HepG2 (cell line): ENCODE results near the gene FABP2. TPM values are rescaled to one million over a fixed set of nuclear protein-coding genes. Genes with fewer than 3 reads are reported as not detected.

Source experiments
- BORCS8-MEF2B ChIP-seq: sonication (generic); formaldehyde crosslinking; IDR thresholded peaks from 2 replicates; pipeline ENCODE4 v1.8.0; 2022; ENCODE audit warnings: mild to moderate bottlenecking, missing genetic modification reagents
- CENPBD1 ChIP-seq: sonication (generic); formaldehyde crosslinking; IDR thresholded peaks from 2 replicates; pipeline ENCODE4 v1.8.0; 2022; ENCODE audit warnings: missing genetic modification reagents, low read depth, mild to moderate bottlenecking, borderline replicate concordance
- CENPT ChIP-seq: sonication (generic); formaldehyde crosslinking; IDR thresholded peaks from 2 replicates; pipeline ENCODE4 v1.8.0; 2022; ENCODE audit warnings: low read depth, mild to moderate bottlenecking, moderate library complexity, missing genetic modification reagents
- GFI1 ChIP-seq: sonication (generic); formaldehyde crosslinking; IDR thresholded peaks from 2 replicates; pipeline ENCODE4 v1.5.0; 2020; ENCODE audit warnings: missing genetic modification reagents, mild to moderate bottlenecking, borderline replicate concordance
- HNF4G ChIP-seq, 2 experiments: sonication (generic) in 1 of 2; formaldehyde crosslinking in 1 of 2; IDR thresholded peaks; 2 replicates each; pipeline versions ENCODE4 v1.4.0 to v1.6.1; 2011 to 2020; ENCODE audit warnings: borderline replicate concordance in 2 of 2, low read depth in 2 of 2, mild to moderate bottlenecking in 2 of 2, low read length in 1 of 2, missing genetic modification reagents in 1 of 2, moderate library complexity in 1 of 2
- HNRNPLL ChIP-seq: fragments of 200-400 bp; formaldehyde crosslinking; IDR thresholded peaks from 2 replicates; pipeline ENCODE4 v1.6.1; 2017; ENCODE audit warnings: mild to moderate bottlenecking, low read depth, low read length; ENCODE audit not compliant: poor library complexity, severe bottlenecking
- MAF1 ChIP-seq: sonication (generic); formaldehyde crosslinking; IDR thresholded peaks from 2 replicates; pipeline ENCODE4 v1.5.0; 2020; ENCODE audit warnings: missing genetic modification reagents, borderline replicate concordance
- MEIS1 ChIP-seq: sonication (generic); formaldehyde crosslinking; IDR thresholded peaks from 2 replicates; pipeline ENCODE4 v1.9.0; 2021; ENCODE audit warnings: mild to moderate bottlenecking, missing genetic modification reagents, moderate library complexity, borderline replicate concordance
- MEIS2 ChIP-seq: sonication (generic); formaldehyde crosslinking; IDR thresholded peaks from 2 replicates; pipeline ENCODE4 v1.9.0; 2021; ENCODE audit warnings: mild to moderate bottlenecking, missing genetic modification reagents
- NR2F6 ChIP-seq, 2 experiments: IDR thresholded peaks; 2 replicates each; pipeline ENCODE4 v1.6.1; 2016; ENCODE audit warnings: antibody characterized with exemption in 1 of 2, mild to moderate bottlenecking in 1 of 2
- SMARCC2 ChIP-seq: fragments of 450-650 bp; IDR thresholded peaks from 2 replicates; pipeline ENCODE4 v1.6.1; 2017; ENCODE audit warnings: antibody characterized with exemption, mild to moderate bottlenecking
- SMARCE1 ChIP-seq: fragments of 450-650 bp; IDR thresholded peaks from 2 replicates; pipeline ENCODE4 v1.6.1; 2017; ENCODE audit warnings: borderline replicate concordance
- SOX13 ChIP-seq, 3 experiments: fragments of 450-650 bp in 1 of 3; sonication (generic) in 1 of 3; formaldehyde crosslinking in 1 of 3; IDR thresholded peaks in 2 of 3; conservative IDR thresholded peaks in 1 of 3; 2 replicates each; pipeline versions ENCODE4 v1.5.0 to v1.6.1; 2016 to 2020; ENCODE audit warnings: antibody characterized with exemption in 1 of 3, mild to moderate bottlenecking in 1 of 3, missing compliant biosample characterization in 1 of 3, missing genetic modification reagents in 1 of 3, moderate library complexity in 1 of 3
- SRY ChIP-seq: sonication (generic); formaldehyde crosslinking; IDR thresholded peaks from 2 replicates; pipeline ENCODE4 v1.8.0; 2022; ENCODE audit warnings: mild to moderate bottlenecking, missing genetic modification reagents
- TCF7 ChIP-seq: sonication (generic); IDR thresholded peaks from 2 replicates; pipeline ENCODE4 v1.6.1; 2016; ENCODE audit warnings: antibody characterized with exemption, low read depth
- THAP11 ChIP-seq: IDR thresholded peaks from 2 replicates; pipeline ENCODE4 v1.6.1; 2016; ENCODE audit warnings: missing biosample characterization, missing genetic modification reagents
- TSC22D2 ChIP-seq: sonication (generic); formaldehyde crosslinking; IDR thresholded peaks from 2 replicates; pipeline ENCODE4 v1.5.1; 2020; ENCODE audit warnings: missing genetic modification reagents, mild to moderate bottlenecking, borderline replicate concordance
- ZNF142 ChIP-seq: sonication (generic); formaldehyde crosslinking; IDR thresholded peaks from 2 replicates; pipeline ENCODE4 v1.4.0; 2020; ENCODE audit warnings: missing genetic modification reagents
- ZNF354B ChIP-seq: sonication (generic); formaldehyde crosslinking; IDR thresholded peaks from 2 replicates; pipeline ENCODE4 v1.8.0; 2022; ENCODE audit warnings: mild to moderate bottlenecking, missing genetic modification reagents
- ZNF598 ChIP-seq: sonication (generic); formaldehyde crosslinking; IDR thresholded peaks from 2 replicates; pipeline ENCODE4 v1.5.1; 2020; ENCODE audit warnings: mild to moderate bottlenecking, missing genetic modification reagents, borderline replicate concordance
- ZNF841 ChIP-seq: sonication (generic); formaldehyde crosslinking; IDR thresholded peaks from 2 replicates; pipeline ENCODE4 v1.8.1; 2023; ENCODE audit warnings: missing genetic modification reagents, borderline replicate concordance
- polyA plus RNA-seq, 8 experiments: library from polyadenylated mRNA; depleted of rRNA in 3 of 8; stranded (reverse) in 7 of 8; unstranded in 1 of 8; fragments of >200 nt; fragmentation: Illumina TruSeq in 4 of 8; extraction: Trizol in 4 of 8; gene quantifications; 2 replicates each; pipeline versions ENCODE4 v1.2.1 to v1.2.3, GENCODE V29; 2011 to 2016; ENCODE audit warnings: low read depth in 4 of 8, missing spikeins in 1 of 8, mixed read lengths in 1 of 8; ENCODE audit not compliant: insufficient read depth in 1 of 8
- total RNA-seq, 5 experiments: library from RNA; depleted of rRNA; stranded (reverse); fragments of >200 nt; fragmentation: Illumina TruSeq; extraction: Trizol; gene quantifications; 2 replicates each; pipeline ENCODE4 v1.2.3, GENCODE V29; 2016; ENCODE audit warnings: low read depth in 1 of 5

Gene FABP2
- total and polyA plus RNA-seq, 2 of the 13 experiments (the other 11 are each of a cell fraction or from before 2014, with no cell fraction given): 0.78 to 1.2 TPM

DNA sequence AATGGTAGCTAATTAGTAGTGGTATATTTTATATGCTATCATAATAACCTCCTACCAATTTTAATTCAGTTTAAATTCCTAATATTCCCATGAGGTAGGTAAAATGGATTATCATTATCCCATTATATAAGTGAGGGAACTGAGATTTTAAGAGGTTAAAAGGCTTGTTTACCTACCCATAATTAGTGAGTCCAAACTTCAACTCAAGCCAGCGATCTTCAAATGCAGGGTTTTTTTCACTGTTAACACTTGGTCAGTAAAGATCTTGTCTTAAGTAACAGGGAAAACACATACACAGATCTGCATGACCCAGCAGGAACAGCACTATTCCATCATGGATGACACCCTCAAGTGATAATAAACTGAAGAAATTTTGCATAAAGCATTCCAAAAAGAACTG, 31.3 kb downstream of the FABP2 start (continued):
- TF ChIP-seq ZNF142 (CRISPR knock-in tag): no peak
- no peak for TF ChIP-seq SMARCE1
- TF ChIP-seq MEIS2 (CRISPR knock-in tag): no peak
- TF ChIP-seq CENPBD1 (CRISPR knock-in tag): no peak
- TF ChIP-seq ZNF354B (CRISPR knock-in tag): no peak
- TF ChIP-seq SOX13 (IDR thresholded peaks at IDR 0.05): no peak
- no peak for TF ChIP-seq SOX13 (CRISPR knock-in tag; conservative IDR thresholded peaks at IDR 0.05 in 1 of 2, IDR thresholded peaks at IDR 0.05 in 1 of 2)
- TF ChIP-seq SMARCC2: no peak
- TF ChIP-seq ZNF598 (CRISPR knock-in tag): no peak
- no peak for TF ChIP-seq HNRNPLL
- TF ChIP-seq SRY (CRISPR knock-in tag): no peak
- TF ChIP-seq NR2F6 (IDR thresholded peaks at IDR 0.05): peak; percentile 62
- peak; percentile 36; the same call in 1 of the 2 replicates for TF ChIP-seq NR2F6 (CRISPR knock-in tag; IDR thresholded peaks at IDR 0.05)
- TF ChIP-seq MEIS1 (CRISPR knock-in tag): no peak
- TF ChIP-seq CENPT (CRISPR knock-in tag): no peak
- TF ChIP-seq BORCS8-MEF2B (CRISPR knock-in tag): no peak
- TF ChIP-seq GFI1 (CRISPR knock-in tag): peak; percentile 98
- TF ChIP-seq THAP11 (CRISPR knock-in tag): no peak
- TF ChIP-seq MAF1 (CRISPR knock-in tag): no peak
- no peak for TF ChIP-seq TSC22D2 (CRISPR knock-in tag)
- TF ChIP-seq HNF4G (IDR thresholded peaks at IDR 0.05; ENCODE audit: borderline replicate concordance, low read depth, low read length): no peak
- no peak for TF ChIP-seq HNF4G (CRISPR knock-in tag; IDR thresholded peaks at IDR 0.05; ENCODE audit: borderline replicate concordance, low read depth)
- TF ChIP-seq TCF7: 0 out of 2 replicates have a peak, but pooled peaks have one; percentile 19
- no peak for TF ChIP-seq ZNF841 (CRISPR knock-in tag)
